ENCODE data around the gene IL6ST.

Gene IL6ST

GRCh38 chr5:55888205-55888604, 106.6 kb downstream of the IL6ST start:
- DNase-seq = no peak

- DNase-seq = no peak
Observed at GRCh38 chr5:55885359-55885758, 109.4 kb downstream of the IL6ST start.

Measured in NCI-H1105 (cell line).